AG04450 (cell line): ENCODE measurements around the gene RAB3GAP1. TPM values are rescaled to one million over a fixed set of nuclear protein-coding genes. Genes with fewer than 3 reads are reported as not detected.
"Not testable (repeated sequence)": the region's sequence is repeated elsewhere in the genome, so short reads cannot be mapped to it uniquely, and the experiment has no call there.

Experiments
- CTCF ChIA-PET: fragments of 300-600, 350-600 bp; formaldehyde crosslinking; extraction: SDS; loops from one replicate; lab custom pipeline; 2022; ENCODE audit warnings: antibody characterized with exemption, inconsistent platforms; lab: Charles Lee
- POLR2A ChIA-PET: fragments of 350-600 bp; formaldehyde crosslinking; extraction: SDS; loops from one replicate; lab custom pipeline; 2021; ENCODE audit warnings: antibody characterized with exemption, inconsistent platforms; lab: Yijun Ruan, JAX
- DNase-seq: peaks from one replicate; pipeline ENCODE4 v3.0.0-alpha.2; 2011; ENCODE audit warnings: low read depth, low spot score
- H3K27ac ChIP-seq: one replicate; pipeline ENCODE4 v1.5.1; 2012; ENCODE audit warnings: low read depth, low read length, control low read depth
- H3K27me3 ChIP-seq: one replicate; pipeline ENCODE4 v1.6.0; 2012; ENCODE audit warnings: low read length; ENCODE audit not compliant: control insufficient read depth, insufficient read depth
- H3K4me3 ChIP-seq: 2 replicates; pipeline ENCODE4 v1.5.1; 2011; ENCODE audit warnings: mild to moderate bottlenecking, low read depth, low read length, control low read depth
- H3K9me3 ChIP-seq: 2 replicates; pipeline ENCODE4 v1.5.1; 2012; ENCODE audit warnings: low read length; ENCODE audit not compliant: control insufficient read depth, insufficient read depth
- polyA plus RNA-seq: library from polyadenylated mRNA; depleted of rRNA; stranded (reverse); fragments of >200 nt; gene quantifications from 2 replicates; pipeline ENCODE4 v1.2.3, GENCODE V29; 2011
- TF ChIP-seq, protein P1 (sequence below): IDR thresholded peaks from 2 replicates; pipeline ENCODE4 v1.5.1; 2011; ENCODE audit warnings: low read depth, low read length, control low read depth, inconsistent platforms

Gene RAB3GAP1
- polyA plus RNA-seq, 1 experiment = 47.5 TPM

DNA sequence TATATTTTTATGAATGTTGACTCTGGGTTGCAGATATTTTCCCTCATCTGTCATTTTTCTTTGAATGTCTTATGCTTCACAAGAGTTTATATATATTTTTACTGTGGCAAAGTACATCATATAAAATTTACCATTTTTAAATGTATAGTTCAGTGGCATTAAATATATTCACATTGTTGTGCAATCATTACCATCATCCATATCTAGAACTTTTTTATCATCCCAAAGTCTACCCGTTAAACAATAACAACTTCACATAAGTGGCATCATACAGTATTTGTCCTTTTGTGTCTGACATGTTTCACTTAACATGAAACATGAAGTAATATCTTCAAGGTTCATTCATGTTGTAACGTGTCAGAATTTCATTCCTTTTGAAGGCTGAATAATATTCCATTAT lies 24.5 kb downstream of the RAB3GAP1 start:
- TF ChIP-seq, protein P1, sequence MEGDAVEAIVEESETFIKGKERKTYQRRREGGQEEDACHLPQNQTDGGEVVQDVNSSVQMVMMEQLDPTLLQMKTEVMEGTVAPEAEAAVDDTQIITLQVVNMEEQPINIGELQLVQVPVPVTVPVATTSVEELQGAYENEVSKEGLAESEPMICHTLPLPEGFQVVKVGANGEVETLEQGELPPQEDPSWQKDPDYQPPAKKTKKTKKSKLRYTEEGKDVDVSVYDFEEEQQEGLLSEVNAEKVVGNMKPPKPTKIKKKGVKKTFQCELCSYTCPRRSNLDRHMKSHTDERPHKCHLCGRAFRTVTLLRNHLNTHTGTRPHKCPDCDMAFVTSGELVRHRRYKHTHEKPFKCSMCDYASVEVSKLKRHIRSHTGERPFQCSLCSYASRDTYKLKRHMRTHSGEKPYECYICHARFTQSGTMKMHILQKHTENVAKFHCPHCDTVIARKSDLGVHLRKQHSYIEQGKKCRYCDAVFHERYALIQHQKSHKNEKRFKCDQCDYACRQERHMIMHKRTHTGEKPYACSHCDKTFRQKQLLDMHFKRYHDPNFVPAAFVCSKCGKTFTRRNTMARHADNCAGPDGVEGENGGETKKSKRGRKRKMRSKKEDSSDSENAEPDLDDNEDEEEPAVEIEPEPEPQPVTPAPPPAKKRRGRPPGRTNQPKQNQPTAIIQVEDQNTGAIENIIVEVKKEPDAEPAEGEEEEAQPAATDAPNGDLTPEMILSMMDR = no peak
- no peak overlapping the region for H3K27ac ChIP-seq
- H3K4me3 ChIP-seq = no peak overlapping the region
- peaks cover 8% of the 10 kb centered on the region for H3K9me3 ChIP-seq
- ChIA-PET CTCF (no interaction called here), POLR2A (no interaction called here)
- no peaks in the 10 kb centered on the region for H3K27me3 ChIP-seq
- no peak for DNase-seq

DNA sequence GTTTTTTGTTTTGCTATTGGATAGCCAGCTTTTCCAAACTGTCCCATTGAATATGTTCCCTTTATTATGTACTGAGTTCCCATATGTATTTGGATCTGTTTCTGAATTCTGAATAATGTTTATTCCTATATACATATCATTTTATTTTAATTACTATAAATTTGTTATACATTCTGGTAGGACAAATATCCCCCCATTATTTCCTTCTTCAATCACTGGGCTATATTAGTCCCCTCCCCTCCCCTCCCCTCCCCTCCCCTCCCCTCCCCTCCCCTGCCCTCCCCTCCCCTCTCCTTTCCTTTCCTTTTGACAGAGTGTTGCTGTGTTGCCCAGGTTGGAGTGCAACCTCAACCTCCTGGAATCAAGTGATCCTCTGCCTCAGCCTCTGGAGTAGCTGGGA lies 26.3 kb downstream of the RAB3GAP1 start:
- H3K4me3 ChIP-seq = no peak overlapping the region
- no peak for DNase-seq

DNA sequence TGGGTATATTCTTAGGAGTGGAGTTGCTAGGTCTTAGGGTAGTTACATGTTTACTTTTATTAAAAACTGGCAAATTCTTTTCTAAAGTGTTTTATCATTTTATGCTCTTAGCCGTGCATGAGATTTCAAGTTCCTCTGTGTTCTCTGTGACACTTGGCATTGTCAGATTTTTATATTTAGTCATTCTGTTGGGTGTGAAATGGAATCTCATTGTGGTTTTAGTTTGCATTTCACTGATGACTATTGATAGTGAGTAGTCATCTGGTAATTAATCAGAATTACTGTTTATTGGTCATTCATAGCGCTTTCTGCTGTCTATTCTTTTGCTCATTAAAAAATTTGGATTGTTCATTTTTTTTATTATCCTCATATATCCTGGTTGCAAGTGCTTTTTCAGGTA lies 34.1 kb downstream of the RAB3GAP1 start:
- H3K27me3 ChIP-seq = no peaks in the 10 kb centered on the region
- no peak overlapping the region for H3K27ac ChIP-seq
- ChIA-PET POLR2A (no interaction called here), CTCF (interaction anchor here (0.6 kb wide), 1 partner anchor 46 kb away, joined by 3 read pairs; no protein-coding TSS in a partner anchor)
- no peak for DNase-seq
- no peaks in the 10 kb centered on the region for H3K9me3 ChIP-seq
- no peak overlapping the region for H3K4me3 ChIP-seq
- TF ChIP-seq, protein P1 = no peak

More for the DNA sequence above, 26.3 kb downstream of the RAB3GAP1 start:
- CTCF ChIA-PET = no interaction called here
- POLR2A ChIA-PET = no interaction called here
- Histone ChIP-seq H3K27me3 (no peaks in the 10 kb centered on the region), H3K27ac (no peak overlapping the region), H3K9me3 (peaks cover 3% of the 10 kb centered on the region)
- TF ChIP-seq, protein P1 = no peak

DNA sequence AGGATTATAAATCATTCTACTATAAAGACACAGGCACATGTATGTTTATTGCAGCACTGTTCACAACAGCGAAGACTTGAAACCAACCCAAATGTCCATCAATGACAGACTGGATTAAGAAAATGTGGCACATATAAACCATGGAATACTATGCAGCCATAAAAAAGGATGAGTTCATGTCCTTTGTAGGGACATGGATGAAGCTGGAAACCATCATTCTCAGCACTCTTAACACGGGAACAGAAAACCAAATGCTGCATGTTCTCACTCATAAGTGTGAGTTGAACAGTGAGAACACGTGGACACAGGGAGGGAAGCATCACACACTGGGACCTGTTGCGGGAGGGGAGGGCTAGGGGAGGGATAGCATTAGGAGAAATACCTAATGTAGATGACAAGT lies 37.5 kb downstream of the RAB3GAP1 start:
- CTCF ChIA-PET, H3K9me3 ChIP-seq, H3K27ac ChIP-seq, POLR2A ChIA-PET, H3K4me3 ChIP-seq, DNase-seq, H3K27me3 ChIP-seq: not testable (repeated sequence)

DNA sequence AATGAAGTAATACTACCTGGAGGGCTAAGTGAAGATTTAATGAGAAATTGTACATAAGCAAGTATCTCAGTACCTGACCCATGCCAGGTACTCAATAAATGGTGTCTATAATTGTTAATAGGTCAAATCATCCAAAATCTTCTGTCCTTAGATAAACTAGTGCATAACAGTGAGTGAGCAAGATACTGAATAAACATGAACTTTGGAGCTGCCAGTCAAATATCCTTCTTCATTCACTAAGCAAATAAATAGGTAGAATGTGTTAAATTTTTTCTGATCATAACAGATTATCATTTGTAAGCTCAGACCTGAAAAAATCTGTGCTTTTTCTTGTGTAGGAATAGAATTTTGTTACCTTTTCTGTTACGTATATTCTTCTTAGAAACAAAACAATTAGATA lies 39.6 kb downstream of the RAB3GAP1 start:
- CTCF ChIA-PET = no interaction called here

More for the DNA sequence above, 39.6 kb downstream of the RAB3GAP1 start:
- DNase-seq = no peak
- POLR2A ChIA-PET = no interaction called here
- Histone ChIP-seq H3K9me3 (no peaks in the 10 kb centered on the region; the same call in 1 of the 2 replicates), H3K4me3 (no peak overlapping the region), H3K27me3 (no peaks in the 10 kb centered on the region), H3K27ac (no peak overlapping the region)
- TF ChIP-seq, protein P1 = no peak
